ENCODE results near the gene SUPT20HL2.

- TF ChIP-seq ZNF274 (IDR thresholded peaks at IDR 0.05; ENCODE audit: low read depth, low read length) = no peak
- no peak for TF ChIP-seq SUZ12 (IDR thresholded peaks at IDR 0.05; ENCODE audit: extremely low read depth, insufficient read depth, insufficient read length)
- no peak for TF ChIP-seq YY1 (IDR thresholded peaks at IDR 0.05; ENCODE audit: insufficient read depth, insufficient read length)
Measured at GRCh38 chrX:24276015-24276414, 37.9 kb downstream of the SUPT20HL2 start.
